Measurements from ENCODE around the gene LRRK1.
"Not testable (repeated sequence)": the region's sequence is repeated elsewhere in the genome, so short reads cannot be mapped to it uniquely, and the experiment has no call there.

Gene LRRK1

DNA sequence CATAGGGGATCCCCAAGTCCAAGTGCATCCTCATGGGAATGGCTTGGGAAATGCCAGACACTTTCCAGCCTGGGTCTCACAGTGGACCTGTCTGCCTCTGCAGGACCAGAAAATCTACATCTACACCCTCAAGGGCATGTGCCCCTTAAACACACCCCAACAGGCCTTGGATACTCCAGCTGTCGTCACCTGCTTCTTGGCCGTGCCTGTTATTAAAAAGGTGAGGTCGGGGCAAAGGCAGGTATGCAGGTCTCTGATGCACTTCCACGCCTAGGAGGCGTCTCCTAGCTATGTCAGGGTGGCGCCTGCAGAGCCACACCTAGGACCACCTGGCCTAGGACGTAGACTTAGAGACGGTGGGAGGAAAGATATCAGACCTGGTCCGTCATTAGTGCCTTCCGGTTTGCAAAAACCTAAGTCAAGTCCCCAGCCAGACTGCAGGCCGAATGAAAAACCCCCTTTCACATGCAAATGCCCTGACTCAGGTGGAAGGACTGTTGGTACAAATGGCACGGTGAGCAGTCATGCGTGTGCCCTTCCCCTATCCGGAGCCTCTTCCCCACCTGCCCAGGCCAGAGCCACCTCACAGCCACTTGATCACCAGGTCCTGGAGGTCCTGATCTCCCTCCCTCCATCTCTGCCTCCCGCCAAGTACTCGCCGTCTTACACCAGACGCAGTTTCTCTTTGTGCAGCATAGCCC lies 143.5 kb downstream of the LRRK1 start:
- no peak for DNase-seq

DNA sequence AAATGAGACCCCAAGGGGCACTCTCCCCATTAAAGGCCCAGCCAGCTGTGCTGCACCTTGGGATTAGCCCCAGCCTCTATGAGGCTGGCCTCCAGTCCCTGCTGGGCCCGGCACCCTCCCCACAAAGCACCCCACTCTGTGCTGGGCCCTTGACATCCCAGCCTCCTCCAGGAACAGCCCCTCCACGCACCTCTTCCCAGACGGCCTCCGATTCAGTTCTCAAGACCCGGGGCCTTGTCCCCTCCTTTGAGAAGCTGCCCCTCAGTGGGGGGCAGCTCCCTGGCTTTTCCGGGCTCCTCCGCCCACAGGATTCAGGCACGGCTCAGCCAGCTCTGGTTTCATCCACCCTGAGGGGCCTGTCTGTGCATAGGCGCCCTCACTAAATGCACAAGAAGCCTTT lies 144.1 kb downstream of the LRRK1 start:
- DNase-seq, result no peak

GRCh38 chr15:101063891-101064794 lies 145.0 kb downstream of the LRRK1 start:
- DNase-seq, result no peak

GRCh38 chr15:101064795-101065569 lies 145.8 kb downstream of the LRRK1 start:
- no peak for DNase-seq

- no peak for DNase-seq
These were observed 146.5 kb downstream of the LRRK1 start for GRCh38 chr15:101065570-101066221.

DNA sequence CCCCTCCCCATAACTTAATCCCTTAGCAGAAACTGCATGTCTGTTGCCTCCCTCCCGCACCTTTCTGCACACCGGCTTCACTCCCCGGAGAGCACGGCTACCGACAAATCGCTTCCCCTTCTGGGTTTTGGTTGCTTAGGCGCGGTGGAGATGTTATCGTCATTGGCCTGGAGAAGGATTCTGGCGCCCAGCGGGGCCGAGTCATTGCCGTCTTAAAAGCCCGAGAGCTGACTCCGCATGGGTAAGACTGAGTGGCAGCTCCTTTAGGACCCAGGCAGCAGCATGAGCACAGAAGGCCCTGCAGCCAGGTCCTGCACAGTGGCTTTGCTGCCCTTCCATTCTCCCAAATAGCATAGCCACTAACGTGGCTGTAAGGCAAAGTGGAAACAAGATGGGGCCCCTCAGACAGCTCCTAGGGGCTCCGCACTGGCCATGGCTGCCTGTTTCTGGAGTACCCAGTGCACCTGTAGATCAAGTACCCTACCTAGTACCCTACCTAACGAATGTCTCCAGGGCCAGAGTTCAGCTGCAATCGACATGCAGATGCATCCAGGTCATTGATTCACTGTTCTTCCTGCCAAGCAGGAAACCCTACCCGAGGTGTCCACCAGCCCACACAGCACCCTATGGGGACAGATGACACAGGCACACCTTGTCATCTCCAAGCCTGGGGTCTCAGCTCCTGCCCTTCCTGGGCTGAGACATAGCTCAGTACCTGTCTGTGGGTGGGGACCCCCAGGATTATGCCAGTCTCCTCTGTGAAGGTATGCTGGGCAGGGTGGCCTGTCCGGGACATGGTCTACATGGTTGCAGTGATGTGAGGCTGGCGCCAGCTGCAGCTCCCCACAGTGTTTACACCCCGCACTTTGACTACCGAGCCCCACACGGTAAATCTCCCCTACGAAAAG lies 147.6 kb downstream of the LRRK1 start:
- DNase-seq, result no peak

- no peak for DNase-seq
These were observed 148.7 kb downstream of the LRRK1 start for GRCh38 chr15:101067660-101068522.

DNA sequence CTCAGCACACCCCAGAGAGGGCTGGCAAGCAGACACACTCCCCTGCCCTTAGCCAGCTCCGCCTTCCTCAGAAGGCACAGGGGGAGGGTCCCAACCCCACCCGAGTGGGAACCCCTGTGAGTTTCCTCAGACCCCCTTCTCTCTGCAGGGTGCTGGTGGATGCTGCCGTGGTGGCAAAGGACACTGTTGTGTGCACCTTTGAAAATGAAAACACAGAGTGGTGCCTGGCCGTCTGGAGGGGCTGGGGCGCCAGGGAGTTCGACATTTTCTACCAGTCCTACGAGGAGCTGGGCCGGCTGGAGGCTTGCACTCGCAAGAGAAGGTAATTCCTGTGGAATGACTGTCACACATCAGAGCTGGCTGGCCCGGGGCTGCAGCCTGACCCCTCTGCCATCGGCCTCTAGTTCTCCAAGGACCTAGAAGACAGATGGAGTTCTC lies 149.4 kb downstream of the LRRK1 start:
- no peak for DNase-seq

- DNase-seq, result no peak
These were observed 149.9 kb downstream of the LRRK1 start for GRCh38 chr15:101068961-101069653.

DNA sequence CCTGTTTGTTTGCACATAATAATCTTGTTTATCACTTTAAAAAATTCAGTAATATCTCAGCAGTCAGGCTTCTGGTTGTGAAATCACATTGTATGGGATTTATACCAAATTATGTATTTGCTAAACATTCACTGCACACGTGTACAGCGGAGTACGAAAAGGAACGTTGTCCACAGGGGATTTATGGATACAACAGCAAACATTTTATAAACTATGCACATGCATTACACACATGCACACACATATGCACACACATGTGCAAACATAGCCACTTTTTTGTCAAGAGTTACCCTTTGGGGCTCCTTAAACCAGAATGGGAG lies 150.5 kb downstream of the LRRK1 start:
- no peak for DNase-seq

DNA sequence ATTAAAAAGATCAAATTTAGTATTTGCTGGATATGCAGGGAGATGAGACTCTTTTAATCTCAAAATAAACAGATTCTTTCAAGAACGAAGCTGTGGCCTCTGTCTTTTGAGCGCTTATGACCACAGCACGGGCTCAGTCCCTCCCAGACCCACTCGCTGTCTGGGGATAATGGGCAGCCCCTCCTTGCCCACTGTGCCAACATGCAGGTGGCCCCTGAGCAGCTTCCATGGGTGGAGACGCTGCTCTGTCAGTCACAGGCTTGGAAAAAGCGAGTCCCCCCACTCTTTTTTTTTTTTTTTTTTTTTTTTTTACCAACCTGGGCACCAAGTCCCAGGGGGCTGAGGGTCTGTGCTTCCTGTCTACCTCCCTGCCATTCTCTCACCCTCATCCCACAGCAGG lies 150.9 kb downstream of the LRRK1 start:
- DNase-seq, result no peak

- no peak for DNase-seq
These were observed 151.5 kb downstream of the LRRK1 start for GRCh38 chr15:101070502-101071273.

GRCh38 chr15:101071651-101072050 lies 152.5 kb downstream of the LRRK1 start:
- DNase-seq, result no peak

DNA sequence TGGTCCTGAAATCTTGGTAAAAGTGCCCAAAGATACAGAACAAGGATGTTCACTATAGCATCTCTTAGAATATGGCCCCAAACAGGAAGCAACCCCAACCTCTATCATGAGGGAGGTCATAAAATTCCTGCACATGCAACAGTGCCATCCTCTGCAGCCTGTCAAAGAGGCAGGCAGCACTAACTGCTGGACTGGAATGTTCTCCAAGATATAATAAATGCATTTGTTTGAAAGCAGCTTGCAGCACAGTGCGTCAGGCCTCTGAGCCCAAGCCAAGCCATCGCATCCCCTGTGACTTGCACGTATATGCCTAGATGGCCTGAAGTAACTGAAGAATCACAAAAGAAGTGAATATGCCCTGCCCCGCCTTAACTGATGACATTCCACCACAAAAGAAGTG lies 153.1 kb downstream of the LRRK1 start:
- not testable (repeated sequence) for DNase-seq

DNA sequence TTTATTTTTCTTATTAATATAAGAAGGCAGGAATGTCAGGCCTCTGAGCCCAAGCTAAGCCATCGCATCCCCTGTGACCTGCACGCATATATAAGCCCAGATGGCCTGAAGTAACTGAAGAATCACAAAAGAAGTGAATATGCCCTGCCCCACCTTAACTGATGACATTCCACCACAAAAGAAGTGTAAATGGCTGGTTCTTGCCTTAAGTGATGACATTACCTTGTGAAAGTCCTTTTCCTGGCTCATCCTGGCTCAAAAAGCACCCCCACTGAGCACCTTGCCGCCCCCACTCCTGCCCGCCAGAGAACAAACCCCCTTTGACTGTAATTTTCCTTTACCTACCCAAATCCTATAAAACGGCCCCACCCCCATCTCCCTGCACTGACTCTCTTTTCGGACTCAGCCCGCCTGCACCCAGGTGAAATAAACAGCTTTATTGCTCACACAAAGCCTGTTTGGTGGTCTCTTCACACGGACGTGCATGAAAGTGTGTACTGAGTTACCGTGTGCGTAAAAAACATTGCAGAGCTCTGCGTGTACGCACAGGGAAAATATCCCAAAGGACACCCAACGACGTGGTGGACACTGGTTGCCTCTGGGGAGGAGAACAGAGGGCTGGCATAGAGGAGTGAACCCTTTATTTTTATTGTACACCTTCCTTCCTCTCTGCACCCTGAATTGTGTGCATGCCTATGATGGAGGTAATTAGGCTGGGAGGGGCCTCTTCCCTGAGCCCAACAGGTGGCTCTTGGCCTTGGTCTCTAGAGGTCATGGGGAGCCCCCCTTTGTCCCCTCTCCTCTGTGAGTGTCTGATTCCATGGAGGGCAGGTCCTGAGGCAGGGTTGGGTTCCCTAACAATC lies 158.9 kb downstream of the LRRK1 start:
- DNase-seq, result not testable (repeated sequence)

DNA sequence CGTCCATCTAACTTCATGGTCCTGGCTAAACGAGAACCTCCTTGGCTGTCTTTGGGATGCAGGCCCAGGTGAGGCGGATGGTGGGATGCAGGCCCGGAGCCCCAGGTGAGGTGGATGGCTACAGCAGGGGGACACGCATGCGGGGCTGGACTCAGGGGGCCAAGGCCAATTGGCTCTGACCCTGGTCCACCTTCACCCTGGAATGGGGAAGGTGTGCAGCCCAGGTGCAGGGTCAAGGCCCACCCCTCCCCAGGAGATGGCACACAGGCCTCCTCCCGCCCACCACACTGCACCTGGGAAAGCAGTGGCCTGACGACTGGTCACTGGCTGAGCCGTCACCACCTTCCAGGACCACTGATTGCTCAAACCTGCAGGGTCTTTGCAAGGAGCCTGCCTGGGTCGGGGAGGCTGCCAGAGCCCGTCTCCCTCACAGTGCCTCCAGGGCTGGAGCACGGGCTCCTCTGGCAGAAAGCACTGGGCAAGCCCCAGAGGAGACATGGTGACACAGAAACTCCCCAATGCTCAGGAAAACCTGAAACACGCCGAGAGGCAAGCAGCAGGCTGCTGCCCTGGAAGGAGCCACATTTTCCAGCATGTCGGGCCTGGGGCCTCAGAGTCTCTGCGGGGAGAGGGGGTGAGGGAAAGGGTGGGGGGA lies 159.6 kb downstream of the LRRK1 start:
- DNase-seq, result no peak

GRCh38 chr15:101081900-101082299 lies 162.7 kb downstream of the LRRK1 start:
- DNase-seq, result no peak

Measured in CD4-positive, alpha-beta T cell treated with Interleukin-4 for 4 hours (primary cell).